ENCODE measurements around the gene EPX.

EPX gene

DNA sequence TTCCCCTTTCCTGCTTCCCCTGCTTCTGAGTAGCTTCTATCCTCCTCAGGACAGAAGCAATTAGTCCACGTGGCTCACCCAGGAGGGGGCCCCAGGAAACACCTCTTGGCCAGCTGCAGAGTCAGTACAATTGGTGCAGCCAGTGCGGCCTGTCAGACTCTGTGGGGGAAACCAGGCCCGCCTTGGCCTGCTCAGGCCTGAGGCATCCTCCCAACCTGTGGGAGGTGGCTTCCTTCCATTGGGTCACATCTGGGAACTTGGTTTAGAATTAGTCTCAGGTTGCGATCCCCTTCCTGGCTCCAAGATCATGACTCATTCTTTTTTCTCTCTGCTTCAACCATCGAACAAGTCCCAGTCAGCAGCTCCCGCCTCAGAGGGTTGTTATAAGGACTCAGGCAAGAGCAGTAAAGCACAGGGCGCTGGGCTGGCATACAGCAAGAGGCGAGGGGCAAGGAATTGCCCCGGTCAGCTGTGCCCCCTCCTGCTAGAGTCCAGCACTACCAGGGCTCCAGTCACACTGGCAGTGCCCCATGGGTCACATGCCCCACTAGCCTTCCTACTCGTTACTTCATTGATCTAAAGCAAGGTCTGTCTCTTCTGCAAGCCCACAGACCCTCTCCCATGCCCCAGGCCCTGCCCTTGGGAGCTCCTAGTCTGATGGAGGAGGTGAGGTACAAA lies 8.1 kb upstream of the EPX start:
- no peak for DNase-seq (ENCODE audit: low spot score)
- TF ChIP-seq, protein P1, sequence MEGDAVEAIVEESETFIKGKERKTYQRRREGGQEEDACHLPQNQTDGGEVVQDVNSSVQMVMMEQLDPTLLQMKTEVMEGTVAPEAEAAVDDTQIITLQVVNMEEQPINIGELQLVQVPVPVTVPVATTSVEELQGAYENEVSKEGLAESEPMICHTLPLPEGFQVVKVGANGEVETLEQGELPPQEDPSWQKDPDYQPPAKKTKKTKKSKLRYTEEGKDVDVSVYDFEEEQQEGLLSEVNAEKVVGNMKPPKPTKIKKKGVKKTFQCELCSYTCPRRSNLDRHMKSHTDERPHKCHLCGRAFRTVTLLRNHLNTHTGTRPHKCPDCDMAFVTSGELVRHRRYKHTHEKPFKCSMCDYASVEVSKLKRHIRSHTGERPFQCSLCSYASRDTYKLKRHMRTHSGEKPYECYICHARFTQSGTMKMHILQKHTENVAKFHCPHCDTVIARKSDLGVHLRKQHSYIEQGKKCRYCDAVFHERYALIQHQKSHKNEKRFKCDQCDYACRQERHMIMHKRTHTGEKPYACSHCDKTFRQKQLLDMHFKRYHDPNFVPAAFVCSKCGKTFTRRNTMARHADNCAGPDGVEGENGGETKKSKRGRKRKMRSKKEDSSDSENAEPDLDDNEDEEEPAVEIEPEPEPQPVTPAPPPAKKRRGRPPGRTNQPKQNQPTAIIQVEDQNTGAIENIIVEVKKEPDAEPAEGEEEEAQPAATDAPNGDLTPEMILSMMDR (IDR thresholded peaks at IDR 0.05; ENCODE audit: borderline replicate concordance, control extremely low read depth, extremely low read depth, insufficient read depth, missing control alignments): no peak
- in situ Hi-C loops (cut with MboI; ENCODE audit: low sequenced_read_pairs, unreplicated experiment): no loop called here

- no peak for DNase-seq (ENCODE audit: low spot score)
- TF ChIP-seq, protein P1 (IDR thresholded peaks at IDR 0.05; ENCODE audit: borderline replicate concordance, control extremely low read depth, extremely low read depth, insufficient read depth, missing control alignments): no peak
- in situ Hi-C loops (cut with MboI; ENCODE audit: low sequenced_read_pairs, unreplicated experiment): no loop called here
Observed at GRCh38 chr17:58184986-58185761, 7.4 kb upstream of the EPX start.

GRCh38 chr17:58186591-58186990 lies 5.9 kb upstream of the EPX start:
- in situ Hi-C loops (cut with MboI; ENCODE audit: low sequenced_read_pairs, unreplicated experiment): no loop called here
- TF ChIP-seq, protein P1 (IDR thresholded peaks at IDR 0.05; ENCODE audit: borderline replicate concordance, control extremely low read depth, extremely low read depth, insufficient read depth, missing control alignments): no peak
- no peak for DNase-seq (ENCODE audit: low spot score)

- DNase-seq (ENCODE audit: low spot score): no peak
- in situ Hi-C loops (cut with MboI; ENCODE audit: low sequenced_read_pairs, unreplicated experiment): no loop called here
- TF ChIP-seq, protein P1 (IDR thresholded peaks at IDR 0.05; ENCODE audit: borderline replicate concordance, control extremely low read depth, extremely low read depth, insufficient read depth, missing control alignments): no peak
Observed at GRCh38 chr17:58187063-58187462, 5.5 kb upstream of the EPX start.

- DNase-seq (ENCODE audit: low spot score): no peak
- TF ChIP-seq, protein P1 (IDR thresholded peaks at IDR 0.05; ENCODE audit: borderline replicate concordance, control extremely low read depth, extremely low read depth, insufficient read depth, missing control alignments): no peak
- in situ Hi-C loops (cut with MboI; ENCODE audit: low sequenced_read_pairs, unreplicated experiment): no loop called here
Observed at GRCh38 chr17:58187675-58188074, 4.9 kb upstream of the EPX start.

- in situ Hi-C loops (cut with MboI; ENCODE audit: low sequenced_read_pairs, unreplicated experiment): no loop called here
- DNase-seq (ENCODE audit: low spot score): no peak
- TF ChIP-seq, protein P1 (IDR thresholded peaks at IDR 0.05; ENCODE audit: borderline replicate concordance, control extremely low read depth, extremely low read depth, insufficient read depth, missing control alignments): no peak
Observed at GRCh38 chr17:58189436-58190146, 2.9 kb upstream of the EPX start.
